Amygdala (tissue), 56 donors: ENCODE data around the gene ABCA3.

Source experiments
- DNase-seq, 56 donors: peaks; one replicate each; lab custom pipeline; 2025; lab: John Stamatoyannopoulos, UW

Gene ABCA3

DNA sequence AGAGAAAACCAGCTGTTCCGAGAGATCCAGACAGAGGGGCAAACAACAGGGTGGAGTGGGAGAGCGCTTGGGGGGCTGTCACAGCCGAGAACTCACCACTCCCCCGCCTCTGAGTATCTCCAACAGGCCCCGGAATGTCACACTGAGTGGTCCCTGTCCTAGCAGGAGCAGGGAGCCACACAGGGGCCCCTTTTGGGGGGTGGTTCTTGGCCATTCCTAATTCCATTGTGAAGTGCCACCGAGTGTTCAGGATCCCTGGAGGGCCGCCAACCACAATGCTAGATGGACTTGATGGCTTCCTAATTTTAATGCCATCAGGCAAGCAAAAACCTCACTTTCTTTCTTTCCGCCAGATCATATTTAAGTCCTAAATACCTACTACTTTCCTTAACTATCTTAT, 16.8 kb downstream of the ABCA3 start:
- no peak for DNase-seq

DNA sequence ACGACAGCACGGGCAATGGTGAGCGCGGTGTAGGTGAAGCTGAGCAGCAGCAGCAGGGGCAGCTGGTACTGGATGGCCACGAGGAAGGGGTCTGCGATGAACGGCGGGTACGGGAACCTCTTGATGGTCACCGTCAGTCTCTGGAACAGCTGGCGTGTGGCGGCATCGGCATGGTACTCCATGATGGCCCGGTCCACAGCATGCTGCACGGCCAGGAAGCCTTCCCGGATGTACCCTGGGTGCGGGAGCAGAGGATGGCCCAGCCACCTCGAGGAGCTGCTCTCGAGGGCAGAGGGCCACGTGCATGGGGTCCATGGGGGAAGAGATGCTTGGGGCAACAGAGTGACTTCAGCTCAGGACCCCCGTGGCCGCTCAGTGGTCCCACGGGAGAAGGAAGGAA, 20.9 kb downstream of the ABCA3 start:
- no peak for DNase-seq

DNA sequence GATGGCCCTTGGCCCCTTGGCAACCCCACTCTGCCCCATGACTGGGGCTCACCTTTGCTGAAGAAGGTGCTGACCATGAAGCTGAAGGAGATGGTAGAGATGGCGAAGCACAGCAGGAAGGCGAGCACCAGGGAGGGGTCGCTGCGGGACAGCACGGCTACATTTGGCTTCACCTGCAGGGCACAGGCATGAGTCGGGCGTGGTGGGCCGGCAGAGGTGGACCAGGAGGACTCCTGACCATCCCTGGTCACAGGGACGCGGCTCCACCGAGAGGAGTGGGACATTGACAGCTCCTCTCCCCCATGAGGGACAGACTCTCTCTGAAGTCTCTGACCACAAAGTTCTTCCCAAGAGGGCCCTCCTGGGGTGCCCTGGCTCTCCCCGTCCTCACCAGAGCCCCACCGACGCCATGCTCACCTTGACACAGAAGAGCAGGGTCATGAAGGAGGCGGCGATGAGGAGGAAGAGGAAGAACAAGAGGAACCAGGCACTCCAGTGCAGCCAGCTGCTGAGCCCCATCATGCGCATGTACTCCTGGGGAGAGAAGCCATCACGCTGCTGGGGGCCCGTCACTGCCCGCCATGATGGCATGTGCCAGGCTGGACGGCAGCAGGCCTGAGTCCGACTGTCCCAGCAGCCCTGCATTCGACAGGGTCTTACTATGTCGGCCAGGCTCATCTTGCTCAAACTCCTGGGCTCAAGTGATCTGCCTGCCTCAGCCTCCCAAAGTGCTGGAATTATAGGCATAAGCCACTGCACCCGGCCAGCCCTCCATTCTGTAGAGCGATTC, 23.1 kb downstream of the ABCA3 start:
- DNase-seq = no peak

DNA sequence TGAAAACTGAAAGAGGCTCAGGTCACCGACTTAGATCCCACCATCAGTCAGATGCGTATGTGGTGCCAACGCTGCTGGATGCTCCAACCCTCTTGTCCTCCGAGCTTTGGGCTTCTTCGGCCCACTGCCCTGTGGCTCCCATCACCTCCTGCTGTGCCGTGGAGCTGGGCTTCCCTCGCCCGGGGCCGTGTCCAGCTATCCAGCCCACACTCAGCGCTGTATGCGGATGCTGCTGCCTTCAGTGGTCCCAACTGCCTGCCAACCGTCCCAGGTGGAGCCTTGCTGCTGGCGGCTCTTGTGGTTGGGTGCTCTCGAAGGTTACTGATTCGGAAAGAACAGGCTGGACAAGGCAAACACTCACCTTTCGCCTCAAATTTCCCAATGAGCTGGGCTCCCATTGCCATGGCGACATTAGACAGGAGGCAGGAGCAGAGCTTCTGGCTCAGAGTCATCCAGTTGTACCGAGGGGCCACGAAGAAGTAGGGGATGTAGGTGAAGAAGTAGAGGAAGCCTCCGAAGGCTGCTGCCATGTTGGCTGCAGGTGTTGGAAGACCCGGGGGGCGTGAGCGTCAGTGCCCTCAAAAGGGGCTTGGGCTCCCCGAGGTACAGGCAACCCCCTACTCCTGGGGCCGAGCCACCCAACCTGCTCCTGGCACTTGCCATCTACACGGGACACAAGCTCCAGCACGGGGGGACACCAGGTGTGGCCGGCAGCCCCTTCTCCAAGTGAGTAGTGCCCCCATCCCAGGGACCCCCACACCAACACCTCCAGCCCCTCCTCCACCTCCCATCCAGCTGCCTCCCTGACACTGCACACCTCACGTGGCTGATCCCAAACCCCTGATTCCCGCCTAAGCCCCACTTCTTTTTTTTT, 32.2 kb downstream of the ABCA3 start:
- DNase-seq = no peak

DNA sequence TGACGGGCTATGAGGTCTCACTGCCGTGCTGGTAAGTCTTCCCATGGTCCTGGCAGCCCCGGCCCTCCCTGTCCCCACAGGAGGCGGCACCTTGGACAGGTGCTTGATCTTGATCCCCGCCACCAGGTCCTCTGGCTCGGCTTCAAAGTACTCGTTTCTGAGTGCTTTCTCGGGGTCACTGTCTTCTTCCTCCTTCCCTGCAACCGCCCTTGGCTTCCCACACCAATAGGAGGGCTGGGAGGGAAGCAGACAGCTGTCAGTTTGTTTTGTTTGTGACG, 40.7 kb downstream of the ABCA3 start:
- DNase-seq = no peak

DNA sequence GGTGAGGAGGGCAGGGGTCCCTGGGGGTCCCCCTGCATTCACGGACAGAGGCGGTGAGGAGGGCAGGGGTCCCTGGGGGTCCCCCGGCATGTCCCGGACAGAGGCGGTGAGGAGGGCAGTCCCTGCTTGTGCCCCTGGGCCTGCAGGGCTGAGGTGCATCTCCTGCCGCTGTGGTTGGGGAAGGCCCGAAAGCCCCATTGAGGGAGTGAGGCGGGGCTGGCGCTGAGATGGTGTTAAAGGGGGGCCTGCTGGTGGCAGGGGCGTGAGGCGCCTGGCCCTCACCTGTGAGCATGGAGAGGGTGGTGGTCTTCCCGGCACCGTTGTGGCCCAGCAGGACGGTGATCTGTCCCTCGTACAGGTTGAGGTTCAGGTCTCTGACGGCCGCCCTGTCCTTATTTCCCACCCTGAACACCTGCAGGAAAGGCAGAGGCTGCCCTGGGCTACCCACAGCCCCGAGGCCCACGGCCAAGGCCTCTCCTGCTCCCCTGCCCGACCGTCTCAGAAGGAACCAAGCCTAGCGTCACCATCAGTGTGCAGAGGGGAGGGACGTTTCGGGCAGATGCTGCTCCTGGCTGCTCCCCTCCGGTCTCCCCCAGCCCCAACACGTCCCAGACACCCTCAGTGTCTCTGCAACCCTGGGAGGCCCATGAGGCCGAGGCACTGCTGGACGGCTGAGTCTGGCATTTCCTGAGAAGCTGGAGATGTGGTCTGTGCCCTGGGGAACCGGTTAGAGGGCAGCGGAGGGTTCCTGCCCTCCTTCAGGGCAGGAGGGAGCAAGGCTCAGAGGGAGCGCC, 41.2 kb downstream of the ABCA3 start:
- no peak for DNase-seq

DNA sequence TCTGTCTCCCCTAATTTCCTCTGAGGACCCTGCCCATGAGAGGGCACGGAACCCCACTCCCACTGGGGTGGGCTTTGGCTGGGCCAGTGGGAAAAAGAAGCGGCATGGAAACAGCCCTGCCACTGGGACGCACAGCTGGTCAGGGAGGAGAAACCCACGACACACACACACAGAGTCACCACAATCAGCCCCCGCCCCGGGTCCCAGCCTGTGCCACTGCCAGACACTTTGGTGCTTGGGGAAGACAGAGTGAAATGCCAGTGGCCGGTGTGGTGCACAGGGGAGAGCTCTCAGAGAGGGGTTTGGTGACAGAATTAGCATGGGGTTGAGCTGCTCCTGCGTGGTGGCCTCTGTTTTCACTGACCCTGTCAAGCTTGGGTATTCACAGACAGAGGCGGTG, 41.9 kb downstream of the ABCA3 start:
- no peak for DNase-seq

DNA sequence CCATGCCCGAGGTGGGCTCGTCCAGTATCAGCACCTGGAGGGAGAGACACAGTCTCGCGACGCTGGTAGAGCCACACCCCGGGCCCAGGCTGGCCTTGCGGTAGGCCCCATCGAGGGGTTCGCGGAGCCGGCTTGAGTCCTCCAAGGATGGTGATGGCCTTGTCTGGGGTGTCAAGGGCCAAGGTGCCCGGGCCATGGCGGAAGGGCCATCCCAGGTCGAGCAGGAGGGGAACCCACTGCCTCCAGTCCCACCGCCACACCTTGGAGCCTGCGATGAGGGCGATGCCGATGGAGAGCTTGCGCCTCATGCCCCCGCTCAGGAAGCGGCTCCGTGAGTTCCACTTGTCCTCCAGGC, 43.0 kb downstream of the ABCA3 start:
- no peak for DNase-seq

DNA sequence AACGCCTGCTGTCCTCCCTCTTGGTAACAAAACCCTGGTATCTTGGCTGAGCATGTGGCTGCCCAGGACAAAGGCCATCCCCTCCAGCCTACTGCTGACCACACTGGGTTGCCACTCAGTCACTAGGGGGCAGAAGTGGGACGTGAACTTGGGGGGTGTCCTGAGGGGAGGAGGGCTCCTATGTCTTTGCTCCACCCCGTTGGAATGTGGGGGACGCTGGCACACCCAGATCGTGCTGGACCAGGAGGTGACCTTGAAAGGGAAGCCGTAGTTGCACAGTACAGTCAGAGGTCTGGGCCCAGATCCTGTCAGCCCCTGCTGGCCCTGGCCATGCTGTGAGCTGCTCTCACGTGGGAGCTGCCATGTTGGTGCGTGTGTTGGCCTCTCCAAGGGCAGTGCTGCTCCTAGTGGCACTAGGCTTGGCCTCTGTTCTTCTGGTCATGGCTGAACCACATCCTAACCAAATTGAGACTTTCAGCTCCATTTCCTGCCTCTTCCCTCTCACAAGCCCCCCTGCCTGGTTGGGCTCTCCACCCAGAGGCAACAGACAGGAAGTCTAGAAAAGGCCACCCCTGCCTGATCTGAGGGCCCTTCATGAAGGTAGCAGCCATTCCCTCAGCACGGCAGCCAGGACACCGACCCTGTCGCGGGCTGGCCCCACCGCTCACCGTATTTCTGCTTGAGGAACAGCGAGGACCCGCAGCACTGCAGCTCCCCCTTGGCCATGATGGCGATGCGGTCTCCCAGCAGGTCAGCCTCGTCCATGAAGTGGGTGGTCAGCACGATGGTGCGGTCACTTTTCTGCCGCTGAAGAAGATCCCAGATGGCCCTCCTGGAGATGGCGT, 43.6 kb downstream of the ABCA3 start:
- peak in 1 of 56 donors; percentile 14 for DNase-seq

DNA sequence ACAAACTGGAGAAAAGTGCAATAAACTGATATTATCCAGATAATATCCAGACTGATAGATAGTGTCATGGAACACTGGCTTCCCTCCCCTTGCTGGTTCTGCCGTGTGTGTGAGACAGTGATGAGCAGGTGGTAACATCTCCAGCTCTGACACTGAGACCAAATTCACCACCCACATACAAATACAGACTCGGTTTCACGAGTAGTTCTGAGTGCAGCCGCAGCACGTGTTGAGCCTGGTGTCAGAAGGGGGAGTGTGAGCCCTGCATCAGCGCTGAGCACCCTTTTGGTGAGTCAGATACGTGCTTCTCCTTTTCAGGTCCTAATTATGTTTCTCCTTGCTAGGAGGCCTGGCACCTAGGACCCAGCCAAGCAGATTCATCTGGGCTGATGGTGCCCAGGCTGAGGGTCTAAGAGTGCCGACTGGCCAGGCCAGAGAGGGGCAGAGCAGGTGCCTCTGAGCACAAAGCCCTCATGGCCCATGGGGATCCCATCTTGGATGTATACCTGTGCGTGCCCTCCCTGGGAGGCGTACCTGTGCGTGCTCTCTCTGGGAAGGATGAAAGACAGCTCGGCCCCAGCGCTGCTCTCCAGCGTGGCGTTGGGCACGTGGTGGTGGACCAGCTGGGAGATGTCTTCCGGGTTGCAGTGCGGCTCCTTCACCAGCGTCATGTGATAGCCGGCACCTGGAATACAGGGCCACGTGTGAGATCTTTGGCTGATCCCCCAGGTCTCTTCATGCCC, 45.3 kb downstream of the ABCA3 start:
- peak in 18 of 56 donors; percentile 2 to 67 (median 26) for DNase-seq

DNA sequence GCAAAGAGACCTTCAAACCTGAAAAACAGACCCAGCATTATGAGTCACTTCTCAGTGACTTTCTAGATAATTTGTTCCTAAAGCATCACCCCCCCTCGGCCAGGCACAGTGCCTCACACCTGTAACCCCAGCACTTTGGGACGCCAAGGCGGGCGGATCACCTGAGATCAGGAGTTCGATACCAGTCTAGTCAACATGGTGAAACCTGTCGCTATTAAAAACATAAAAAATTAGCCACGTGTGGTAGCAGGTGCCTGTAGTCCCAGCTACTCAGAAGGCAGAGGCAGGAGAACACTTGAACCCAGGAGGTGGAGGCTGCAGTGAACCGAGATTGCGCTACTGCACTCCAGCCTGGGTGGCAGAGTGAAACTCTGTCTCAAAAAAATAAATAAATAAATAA, 48.3 kb downstream of the ABCA3 start:
- no peak for DNase-seq

DNA sequence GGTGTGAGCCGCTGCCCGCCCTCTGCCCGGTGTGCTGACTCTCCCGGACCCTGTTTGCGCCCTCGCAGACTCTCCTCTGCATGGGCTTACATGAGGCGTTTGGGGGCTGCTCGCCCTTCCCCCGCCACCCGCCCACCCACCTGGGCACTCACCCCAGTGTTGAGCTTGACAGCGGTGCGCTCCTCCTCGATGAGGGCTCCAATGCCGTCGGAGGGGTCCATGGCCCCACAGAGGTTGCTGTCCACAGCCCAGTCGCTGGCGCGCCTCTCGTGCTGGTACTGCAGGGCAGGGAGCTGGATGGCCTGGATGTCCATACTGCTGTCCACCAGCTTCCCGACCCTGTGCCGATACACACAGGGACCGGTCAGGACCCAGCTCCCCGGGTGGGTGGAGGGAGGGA, 51.2 kb downstream of the ABCA3 start:
- no peak for DNase-seq

DNA sequence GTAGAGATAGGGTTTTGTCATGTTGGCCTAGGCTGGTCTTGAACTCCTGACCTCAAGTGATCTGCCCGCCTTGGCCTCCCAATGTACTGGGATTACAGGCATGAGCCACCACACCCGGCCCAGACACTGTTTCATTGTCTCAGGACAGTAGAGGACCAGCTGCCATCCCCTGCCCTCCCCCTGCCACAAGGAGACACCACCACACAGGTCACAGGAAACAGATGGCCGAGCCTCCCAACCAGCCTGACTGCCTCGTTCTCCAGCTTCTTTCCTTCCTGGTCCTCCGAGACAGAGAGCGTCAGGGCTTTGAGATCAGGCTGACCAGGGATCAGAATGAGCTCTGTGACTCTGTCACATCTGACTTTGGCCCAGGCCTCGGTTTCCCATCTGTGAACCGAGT, 51.8 kb downstream of the ABCA3 start:
- no peak for DNase-seq

DNA sequence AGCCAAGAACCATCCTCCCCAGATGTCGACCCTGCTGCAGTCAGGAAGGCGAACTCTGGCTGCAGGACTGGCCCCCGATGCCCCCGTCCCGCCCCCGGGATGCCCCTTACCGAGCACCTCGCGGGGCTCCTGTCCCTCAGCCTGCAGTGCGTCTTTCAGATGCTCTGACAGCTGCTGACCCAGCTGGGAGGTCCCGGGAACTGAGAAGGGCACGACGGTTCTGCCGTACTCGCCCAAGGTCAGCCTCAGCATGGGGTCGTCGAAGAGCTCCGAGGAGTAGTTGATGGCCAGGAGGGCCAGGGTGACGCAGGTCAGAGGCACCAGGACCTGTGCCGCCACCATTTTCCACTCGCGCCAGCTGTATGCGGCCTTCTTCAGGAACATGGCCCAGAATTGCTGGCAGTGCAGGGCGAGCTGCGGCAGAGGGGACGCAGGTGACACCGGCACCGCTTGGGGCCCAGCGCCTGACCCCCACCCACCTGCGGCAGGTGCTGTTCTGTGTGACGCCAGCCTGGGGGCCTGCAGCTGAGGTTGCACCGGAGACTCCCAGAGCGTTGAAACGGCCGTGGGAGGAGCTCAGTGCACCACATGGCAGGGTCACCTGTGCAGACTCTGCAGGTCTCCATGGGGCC, 52.5 kb downstream of the ABCA3 start:
- no peak for DNase-seq

DNA sequence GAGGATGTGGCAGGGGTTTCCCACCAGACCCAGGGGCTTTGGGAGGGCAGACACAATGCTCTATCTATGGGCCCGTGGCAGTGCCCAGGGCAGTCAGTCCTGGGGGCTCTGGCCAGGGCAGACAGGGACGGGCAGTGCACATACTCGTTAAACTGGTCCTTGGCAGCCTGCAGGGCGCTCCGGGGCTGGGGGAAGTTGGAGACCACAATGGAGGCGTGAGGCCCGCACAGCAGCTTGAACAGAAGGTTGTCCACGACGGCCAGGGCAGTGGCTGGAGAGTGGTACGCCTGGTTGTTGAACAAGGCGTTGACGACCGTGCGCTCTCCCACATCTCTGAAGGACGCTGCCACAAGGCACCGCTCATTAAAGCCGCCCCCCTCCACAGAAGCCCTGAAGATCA, 54.0 kb downstream of the ABCA3 start:
- no peak for DNase-seq

DNA sequence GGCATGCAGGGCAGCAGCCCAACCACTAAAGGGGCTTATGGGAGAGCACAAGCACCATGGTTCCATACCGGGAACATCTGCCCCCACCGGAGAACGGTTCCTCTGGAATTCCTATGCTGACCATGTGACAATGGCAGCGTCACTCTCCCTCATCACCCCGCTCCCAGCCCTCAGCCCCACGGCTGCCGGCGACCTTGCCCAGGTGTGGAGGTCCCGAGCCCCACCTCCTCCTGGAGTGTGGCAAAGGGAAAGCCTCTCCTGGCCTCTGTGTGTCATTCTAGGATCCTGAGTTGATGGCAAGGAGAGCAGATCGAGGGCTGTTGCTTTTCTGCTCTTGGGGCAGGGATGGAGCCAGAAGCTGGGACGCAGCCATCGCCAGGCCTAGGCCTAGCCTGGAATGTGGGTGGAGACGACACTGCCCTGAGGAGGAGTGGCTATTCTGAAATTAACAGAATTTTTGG, 54.8 kb downstream of the ABCA3 start:
- no peak for DNase-seq

DNA sequence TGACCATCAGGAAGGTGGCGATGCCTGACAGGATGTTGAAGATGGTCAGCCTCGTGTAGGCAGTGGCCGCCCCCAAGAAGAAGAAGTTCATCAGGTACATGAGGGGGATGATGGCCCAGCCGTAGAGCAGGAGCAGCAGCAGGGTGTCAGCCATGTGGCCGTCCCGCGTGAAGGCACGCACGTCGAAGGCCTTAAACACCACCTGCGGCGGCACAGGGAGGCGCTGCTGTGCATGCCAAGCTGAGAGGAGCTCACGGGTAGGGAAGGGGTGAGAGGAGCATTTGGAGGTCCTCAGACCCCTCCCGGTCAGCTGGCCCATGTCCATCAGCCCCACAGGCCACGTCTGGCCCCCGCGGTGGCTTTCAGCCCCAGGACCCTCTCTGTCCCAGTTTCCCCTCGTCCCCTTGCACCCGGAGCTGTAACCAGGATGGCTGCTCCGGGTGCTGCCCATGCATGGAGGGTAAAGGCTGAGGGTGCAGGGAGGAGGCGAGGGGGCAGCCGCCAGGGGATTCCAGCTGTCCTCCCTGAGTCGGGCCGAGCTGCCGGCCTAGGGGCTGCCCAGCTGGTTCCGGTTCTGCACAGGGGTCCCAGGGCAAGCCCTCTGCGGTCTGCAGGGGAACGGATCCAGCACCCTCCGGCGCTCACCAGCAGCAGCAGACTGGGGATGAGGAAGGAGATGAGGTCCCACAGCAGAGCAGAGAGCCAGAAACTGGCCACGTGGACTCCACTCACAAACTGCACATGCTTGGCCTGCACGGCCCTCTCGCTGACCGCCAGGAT, 55.5 kb downstream of the ABCA3 start:
- no peak for DNase-seq

DNA sequence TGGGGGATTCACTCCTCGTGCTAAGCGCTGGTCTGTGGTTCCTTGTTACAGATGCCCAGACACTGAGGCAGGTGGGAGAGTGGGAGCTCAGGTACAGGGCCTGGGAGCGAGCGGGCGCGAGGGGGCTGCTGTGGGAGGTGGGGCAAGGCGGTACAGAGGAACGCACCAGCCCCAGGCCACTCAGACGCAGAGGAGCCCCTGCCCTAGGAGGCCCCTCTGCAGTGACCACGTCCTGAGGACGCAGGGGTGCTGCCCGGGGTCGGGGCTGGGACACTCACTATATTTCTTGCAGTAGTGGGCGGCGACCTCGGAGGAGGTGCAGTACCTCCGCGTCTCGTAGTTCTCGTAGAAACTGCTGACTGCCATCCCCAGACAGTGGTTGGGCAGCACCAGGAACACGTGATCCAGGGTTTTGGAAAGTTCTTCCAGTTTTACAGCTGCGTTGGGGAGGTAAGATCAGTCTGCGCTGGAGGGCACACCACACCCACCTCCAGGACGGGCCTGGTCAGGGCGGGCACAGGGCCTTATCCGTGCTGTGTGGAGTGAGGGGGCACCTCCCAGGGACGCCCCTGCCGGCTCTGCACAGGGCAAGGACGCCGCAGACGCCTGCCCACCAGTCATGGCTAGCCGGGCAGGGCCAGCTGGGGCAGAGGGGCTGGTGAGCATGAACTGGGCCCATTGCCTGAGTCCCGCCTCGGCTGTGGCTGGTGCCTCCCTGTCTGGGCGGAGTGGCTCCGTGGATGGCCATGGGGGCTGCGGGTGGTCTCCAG, 56.3 kb downstream of the ABCA3 start:
- DNase-seq = no peak
